Fibroblast of lung (primary cell): ENCODE data around the gene TMCC1.

Experiments
- EZH2 ChIP-seq: IDR thresholded peaks from 2 replicates; pipeline ENCODE4 v1.5.1; 2012; ENCODE audit warnings: low read length, control low read depth, mild to moderate bottlenecking; ENCODE audit errors: missing control alignments
- TF ChIP-seq, protein P1 (sequence below), 2 donors: IDR thresholded peaks in 1 of 2; conservative IDR thresholded peaks in 1 of 2; 1 replicate in 1 of 2; 2 replicates in 1 of 2; pipeline ENCODE4 v1.5.1; 2011 to 2012; ENCODE audit warnings: low read length in 2 of 2, control low read depth in 1 of 2, inconsistent platforms in 1 of 2, low read depth in 1 of 2, mild to moderate bottlenecking in 1 of 2

DNA sequence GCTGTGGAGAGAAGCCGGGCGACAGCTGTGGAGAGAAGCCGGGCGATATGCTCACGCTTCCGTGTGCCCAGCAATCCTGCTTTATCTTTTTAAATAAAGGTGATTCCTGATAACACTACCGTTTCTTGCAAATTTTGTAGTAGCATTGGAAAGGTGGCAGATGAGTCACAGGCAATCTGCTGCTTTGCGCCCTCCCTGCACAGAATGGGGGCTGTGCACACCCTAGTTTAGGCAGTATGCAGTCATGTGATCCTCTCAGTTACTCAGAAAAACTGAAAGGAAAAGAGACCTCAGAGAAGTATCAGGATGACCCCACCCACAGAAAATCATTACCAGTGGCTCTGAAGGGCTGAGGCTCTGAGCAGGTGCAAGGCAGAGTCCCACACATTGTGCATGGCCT, 24.9 kb upstream of the TMCC1 start:
- TF ChIP-seq, protein P1, sequence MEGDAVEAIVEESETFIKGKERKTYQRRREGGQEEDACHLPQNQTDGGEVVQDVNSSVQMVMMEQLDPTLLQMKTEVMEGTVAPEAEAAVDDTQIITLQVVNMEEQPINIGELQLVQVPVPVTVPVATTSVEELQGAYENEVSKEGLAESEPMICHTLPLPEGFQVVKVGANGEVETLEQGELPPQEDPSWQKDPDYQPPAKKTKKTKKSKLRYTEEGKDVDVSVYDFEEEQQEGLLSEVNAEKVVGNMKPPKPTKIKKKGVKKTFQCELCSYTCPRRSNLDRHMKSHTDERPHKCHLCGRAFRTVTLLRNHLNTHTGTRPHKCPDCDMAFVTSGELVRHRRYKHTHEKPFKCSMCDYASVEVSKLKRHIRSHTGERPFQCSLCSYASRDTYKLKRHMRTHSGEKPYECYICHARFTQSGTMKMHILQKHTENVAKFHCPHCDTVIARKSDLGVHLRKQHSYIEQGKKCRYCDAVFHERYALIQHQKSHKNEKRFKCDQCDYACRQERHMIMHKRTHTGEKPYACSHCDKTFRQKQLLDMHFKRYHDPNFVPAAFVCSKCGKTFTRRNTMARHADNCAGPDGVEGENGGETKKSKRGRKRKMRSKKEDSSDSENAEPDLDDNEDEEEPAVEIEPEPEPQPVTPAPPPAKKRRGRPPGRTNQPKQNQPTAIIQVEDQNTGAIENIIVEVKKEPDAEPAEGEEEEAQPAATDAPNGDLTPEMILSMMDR (conservative IDR thresholded peaks at IDR 0.05 in 1 of 2, IDR thresholded peaks at IDR 0.05 in 1 of 2; ENCODE audit: low read depth in 1 of 2, low read length in 2 of 2) = no peak
- TF ChIP-seq EZH2 = no peak
